Right lobe of liver (tissue), 4 donors: ENCODE measurements around the gene CAMK1G.
A peak's percentile ranks its signal among the peaks of the same experiment; 100 is the strongest.

Source experiments
- CTCF ChIP-seq, 4 donors: fragments of 200-600 bp in 3 of 4; fragments of 450-650 bp in 1 of 4; IDR thresholded peaks; one replicate each; pipeline versions ENCODE4 v1.5.1 to v1.8.0; 2016 to 2022; ENCODE audit warnings: antibody characterized with exemption in 4 of 4, mild to moderate bottlenecking in 2 of 4
- POLR2A ChIP-seq: fragments of 450-650 bp; IDR thresholded peaks from one replicate; pipeline ENCODE4 v1.6.1; 2017; ENCODE audit warnings: antibody characterized with exemption, mild to moderate bottlenecking
- donor health status: DM: no; HTN: no; CAD: no.
- donor health status: DM: no; HTN: no; CAD: no.
- donor health status: DM: no; HTN: yes; CAD: no.

DNA sequence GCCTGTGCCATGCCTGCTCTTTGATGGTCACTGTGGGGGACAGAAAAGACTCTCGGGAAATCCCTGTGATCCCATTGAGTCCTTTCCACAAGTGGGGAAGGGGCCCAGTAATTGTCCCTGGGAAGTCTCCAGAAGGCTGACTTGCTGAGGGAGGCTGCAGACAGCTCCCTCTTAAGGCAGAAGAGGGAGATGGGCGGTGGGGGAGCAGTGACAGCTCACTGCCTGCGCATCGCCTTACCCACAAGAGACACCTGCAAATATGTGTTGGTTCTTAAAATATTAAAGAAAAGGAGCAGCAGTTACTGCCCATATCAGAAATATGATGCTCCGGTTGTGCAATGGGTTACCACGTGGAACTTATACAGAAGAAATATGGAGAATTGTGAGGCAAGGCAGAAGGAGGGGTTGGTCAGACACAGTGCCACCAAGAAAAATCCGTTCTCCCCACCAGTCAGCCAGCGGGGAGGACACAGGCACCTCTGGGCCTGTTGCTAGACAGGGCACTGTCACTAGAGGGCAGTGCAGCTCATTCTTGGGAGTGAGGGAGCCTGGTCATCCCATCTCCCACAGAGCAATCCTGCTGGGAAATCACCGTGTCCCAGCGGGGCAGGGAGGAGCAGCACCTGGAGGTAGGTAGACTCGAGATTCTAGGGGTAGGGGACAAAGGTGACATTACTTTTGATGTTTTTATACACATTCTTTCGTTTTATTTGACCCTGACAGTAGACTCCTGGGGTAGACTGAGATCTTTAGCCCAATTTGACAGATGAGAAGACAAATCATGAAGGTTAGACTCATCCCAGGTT is 6.9 kb upstream of the CAMK1G start:
- TF ChIP-seq CTCF (IDR thresholded peaks at IDR 0.05) = peak; percentile 94 to 98 (median 98)
- TF ChIP-seq POLR2A = no peak
